Activated naive CD4-positive, alpha-beta T cell treated with anti-CD3 and anti-CD28 coated beads, Interleukin-2, amount 50 U/mL, for 16 hours (primary cell): ENCODE measurements around the gene SETD1A.

Experiments
- DNase-seq: peaks from one replicate; pipeline ENCODE4 v3.0.0-alpha.2; 2020

The SETD1A gene

GRCh38 chr16:31025339-31025738 is 67.8 kb downstream of the SETD1A start:
- no peak for DNase-seq

DNA sequence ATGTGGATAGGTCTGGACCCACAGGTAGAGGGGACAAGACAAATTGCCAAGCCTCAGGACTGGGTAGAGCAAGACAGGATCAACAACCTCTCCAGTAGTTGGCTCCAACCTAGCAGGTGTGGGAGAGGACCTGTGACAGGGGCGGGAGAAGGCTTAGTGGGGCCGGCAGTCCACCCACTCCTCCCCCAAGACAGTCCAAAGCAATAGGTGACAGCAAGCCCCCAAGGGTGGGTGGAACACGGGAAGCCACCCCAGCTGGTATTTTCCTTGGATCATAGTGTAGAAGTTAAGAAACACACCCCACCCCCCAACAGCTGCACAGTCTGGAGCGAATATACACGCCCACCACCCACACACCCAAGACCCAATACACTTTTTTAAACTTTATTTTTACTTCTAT is 71.7 kb downstream of the SETD1A start:
- no peak for DNase-seq

DNA sequence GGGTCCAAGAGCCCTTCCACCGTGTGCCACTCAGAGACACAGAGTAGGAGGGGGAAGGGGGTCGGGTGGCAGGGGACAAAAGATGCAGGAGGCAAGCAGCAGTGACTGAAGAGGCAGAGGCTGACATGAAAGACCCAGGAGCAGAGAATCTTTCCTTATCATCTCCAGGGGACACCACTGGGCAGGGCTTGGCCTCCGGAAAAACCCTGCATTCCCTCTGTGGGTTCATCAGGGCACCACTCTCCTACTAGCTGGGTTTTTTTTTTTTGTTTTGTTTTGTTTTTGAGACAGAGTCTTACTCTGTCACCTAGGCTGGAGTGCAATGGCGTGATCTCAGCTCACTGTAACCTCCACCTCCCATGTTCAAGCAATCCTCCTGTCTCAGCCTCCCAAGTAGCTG is 73.7 kb downstream of the SETD1A start:
- DNase-seq, result no peak

- peak; percentile 96 for DNase-seq
Measured at GRCh38 chr16:31032736-31033708, 75.5 kb downstream of the SETD1A start, which contains the start of gene STX4. TSS of gene STX4 (plus strand) at chr16:31033558. CDS start at chr16:31033806, 248 bp downstream.

DNA sequence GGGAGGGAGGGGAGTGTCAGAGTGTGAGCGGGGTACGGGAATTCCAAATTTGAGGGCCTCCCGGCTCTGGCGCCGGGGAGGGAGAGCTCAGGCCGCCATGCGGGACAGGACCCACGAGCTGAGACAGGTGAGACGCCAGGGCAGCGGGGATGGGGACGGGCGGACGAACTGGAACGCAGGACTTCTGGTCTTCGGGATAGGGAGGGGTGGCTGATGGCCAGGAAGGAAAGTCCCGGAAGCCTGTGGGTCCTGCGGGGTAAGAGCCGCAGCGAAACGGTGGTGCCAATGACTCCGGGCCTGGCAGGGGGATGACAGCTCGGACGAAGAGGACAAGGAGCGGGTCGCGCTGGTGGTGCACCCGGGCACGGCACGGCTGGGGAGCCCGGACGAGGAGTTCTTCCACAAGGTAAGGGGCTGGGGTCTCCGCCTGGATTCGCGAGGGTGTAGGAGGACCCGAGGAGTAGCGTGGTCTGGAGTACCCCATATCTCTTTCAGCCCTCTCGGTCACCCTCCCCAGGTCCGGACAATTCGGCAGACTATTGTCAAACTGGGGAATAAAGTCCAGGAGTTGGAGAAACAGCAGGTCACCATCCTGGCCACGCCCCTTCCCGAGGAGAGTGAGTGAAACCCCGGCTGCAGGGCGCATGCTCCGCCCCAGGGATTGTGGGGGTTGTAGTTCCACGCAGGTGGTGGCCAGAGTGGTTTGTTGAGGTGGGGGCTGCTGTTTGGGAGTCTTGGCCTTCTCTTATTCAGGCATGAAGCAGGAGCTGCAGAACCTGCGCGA is 76.3 kb downstream of the SETD1A start:
- peak; percentile 90 for DNase-seq
